ENCODE results near the gene LMNTD2.

GRCh38 chr11:568306-569157 is 8.0 kb upstream of the LMNTD2 start:
- TF ChIP-seq CHD4 (IDR thresholded peaks at IDR 0.05; ENCODE audit: borderline replicate concordance) (no peak), CHD2 (IDR thresholded peaks at IDR 0.05; ENCODE audit: low read length, partially characterized antibody) (no peak), ZC3H11A (IDR thresholded peaks at IDR 0.05) (no peak), CTCF (IDR thresholded peaks at IDR 0.05) (no peak), REST (IDR thresholded peaks at IDR 0.05) (no peak), RNF2 (IDR thresholded peaks at IDR 0.05; ENCODE audit: borderline replicate concordance, low read depth) (peak; percentile 50; the same call in 1 of the 2 replicates), HDAC2 (IDR thresholded peaks at IDR 0.05) (no peak)
- TF ChIP-seq, protein P1, sequence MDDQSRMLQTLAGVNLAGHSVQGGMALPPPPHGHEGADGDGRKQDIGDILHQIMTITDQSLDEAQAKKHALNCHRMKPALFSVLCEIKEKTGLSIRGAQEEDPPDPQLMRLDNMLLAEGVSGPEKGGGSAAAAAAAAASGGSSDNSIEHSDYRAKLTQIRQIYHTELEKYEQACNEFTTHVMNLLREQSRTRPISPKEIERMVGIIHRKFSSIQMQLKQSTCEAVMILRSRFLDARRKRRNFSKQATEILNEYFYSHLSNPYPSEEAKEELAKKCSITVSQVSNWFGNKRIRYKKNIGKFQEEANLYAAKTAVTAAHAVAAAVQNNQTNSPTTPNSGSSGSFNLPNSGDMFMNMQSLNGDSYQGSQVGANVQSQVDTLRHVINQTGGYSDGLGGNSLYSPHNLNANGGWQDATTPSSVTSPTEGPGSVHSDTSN (IDR thresholded peaks at IDR 0.05), result no peak
